Stomach (tissue), 4 donors: ENCODE data around the gene PPP3R2.

Source experiments
- CTCF ChIP-seq, 7 experiments: fragments of 450-650 bp in 4 of 7; fragments of 200-600 bp in 3 of 7; sonication (generic) in 3 of 7; IDR thresholded peaks; one replicate each; pipeline ENCODE4 v1.5.1; 2016 to 2019; ENCODE audit warnings: antibody characterized with exemption in 7 of 7, control low read depth in 2 of 7, mild to moderate bottlenecking in 1 of 7
- POLR2A ChIP-seq, 4 donors: fragments of 450-650 bp; IDR thresholded peaks; one replicate each; pipeline ENCODE4 v1.6.1; 2016; ENCODE audit warnings: antibody characterized with exemption in 4 of 4, control low read depth in 2 of 4, mild to moderate bottlenecking in 1 of 4, moderate library complexity in 1 of 4
- POLR2AphosphoS5 ChIP-seq, 3 donors: sonication (generic); formaldehyde crosslinking; IDR thresholded peaks; one replicate each; pipeline ENCODE4 v1.6.1; 2016; ENCODE audit warnings: antibody characterized with exemption in 3 of 3

GRCh38 chr9:101604296-101604695, 9.5 kb upstream of the PPP3R2 start:
- TF ChIP-seq CTCF (IDR thresholded peaks at IDR 0.05) (no peak), POLR2A (IDR thresholded peaks at IDR 0.05) (no peak), POLR2AphosphoS5 (IDR thresholded peaks at IDR 0.05) (no peak)
